GM06990 (cell line): ENCODE data around the gene NUP188.
A peak's percentile ranks its signal among the peaks of the same experiment; 100 is the strongest.

Source experiments
- DNase-seq: peaks from one replicate; pipeline ENCODE4 v3.0.0-alpha.2; 2011; ENCODE audit not compliant: insufficient read length; ENCODE audit errors: extremely low read depth
- H3K27me3 ChIP-seq: replicated peaks from 2 replicates; pipeline ENCODE4 v1.6.0; 2011; ENCODE audit warnings: low read length; ENCODE audit not compliant: control insufficient read depth, insufficient read depth
- H3K36me3 ChIP-seq: 2 replicates; pipeline ENCODE4 v1.5.1; 2011; ENCODE audit warnings: low read length; ENCODE audit not compliant: control insufficient read depth, insufficient read depth
- H3K4me3 ChIP-seq: replicated peaks from 2 replicates; pipeline ENCODE4 v1.5.1; 2011; ENCODE audit warnings: low read depth, mild to moderate bottlenecking, control low read depth, low read length
- CTCF ChIP-seq: IDR thresholded peaks from 2 replicates; pipeline ENCODE4 v1.5.1; 2011; ENCODE audit warnings: low read length, control low read depth, mild to moderate bottlenecking, inconsistent platforms; ENCODE audit not compliant: insufficient read depth, poor library complexity, severe bottlenecking

Gene NUP188

GRCh38 chr9:129036241-129036922, 88.9 kb downstream of the NUP188 start, which contains the start of gene MIGA2:
TSS of gene MIGA2 (plus strand) at chr9:129036626. CDS start at chr9:129040595, 3,969 bp downstream.
- peak within 1 kb of the TSS; percentile 97 for H3K4me3 ChIP-seq
- no peaks in the 10 kb centered on the region for H3K27me3 ChIP-seq
- TF ChIP-seq CTCF = no peak
- peaks cover 6% of the 10 kb centered on the region for H3K36me3 ChIP-seq
- peak; percentile 97 for DNase-seq

GRCh38 chr9:129036923-129037766, 89.6 kb downstream of the NUP188 start:
- H3K27me3 ChIP-seq = no peaks in the 10 kb centered on the region
- peak overlapping the region; percentile 97 for H3K4me3 ChIP-seq
- H3K36me3 ChIP-seq = peaks cover 11% of the 10 kb centered on the region
- DNase-seq = no peak
- no peak for TF ChIP-seq CTCF

GRCh38 chr9:129037767-129038098, 90.2 kb downstream of the NUP188 start:
- no peak for DNase-seq
- no peak for TF ChIP-seq CTCF
- peak overlapping the region; percentile 97 for H3K4me3 ChIP-seq
- H3K36me3 ChIP-seq = peaks cover 15% of the 10 kb centered on the region
- no peaks in the 10 kb centered on the region for H3K27me3 ChIP-seq

- no peaks in the 10 kb centered on the region for H3K27me3 ChIP-seq
- H3K4me3 ChIP-seq = no peak overlapping the region
Measured at GRCh38 chr9:129038109-129038852, 90.8 kb downstream of the NUP188 start.

GRCh38 chr9:129040113-129040643, 92.7 kb downstream of the NUP188 start:
- peaks cover 16% of the 10 kb centered on the region for H3K36me3 ChIP-seq

More at GRCh38 chr9:129038109-129038852, 90.8 kb downstream of the NUP188 start:
- TF ChIP-seq CTCF = no peak
- H3K36me3 ChIP-seq = peaks cover 16% of the 10 kb centered on the region
- DNase-seq = no peak

More at GRCh38 chr9:129040113-129040643, 92.7 kb downstream of the NUP188 start:
- Histone ChIP-seq H3K27me3 (no peaks in the 10 kb centered on the region), H3K4me3 (no peak overlapping the region)
- no peak for DNase-seq
- no peak for TF ChIP-seq CTCF
